COLO668 (cell line): ENCODE results near the gene PGD.
"Not testable (repeated sequence)": the region's sequence is repeated elsewhere in the genome, so short reads cannot be mapped to it uniquely, and the experiment has no call there.

Experiments used
- DNase-seq: peaks from one replicate; lab custom pipeline; 2025; ENCODE audit not compliant: unreplicated experiment; lab: John Stamatoyannopoulos, UW

Gene PGD

GRCh38 chr1:10398278-10398733 lies 558 bp upstream of the PGD start:
- DNase-seq = no peak

GRCh38 chr1:10399444-10399941 lies 629 bp downstream of the PGD start:
- DNase-seq = no peak

- no peak for DNase-seq
Observed at GRCh38 chr1:10400013-10400412, 1.1 kb downstream of the PGD start.

- no peak for DNase-seq
Observed at GRCh38 chr1:10401281-10401680, 2.4 kb downstream of the PGD start.

- DNase-seq = no peak
Observed at GRCh38 chr1:10402729-10403274, 3.9 kb downstream of the PGD start.

- no peak for DNase-seq
Observed at GRCh38 chr1:10407201-10407600, 8.3 kb downstream of the PGD start.

GRCh38 chr1:10415211-10415930 lies 16.5 kb downstream of the PGD start:
- DNase-seq = no peak

- DNase-seq = not testable (repeated sequence)
Observed at GRCh38 chr1:10415967-10416366, 17.1 kb downstream of the PGD start.

GRCh38 chr1:10418741-10419140 lies 19.9 kb downstream of the PGD start:
- DNase-seq = not testable (repeated sequence)

GRCh38 chr1:10419351-10419750 lies 20.5 kb downstream of the PGD start:
- no peak for DNase-seq

GRCh38 chr1:10421637-10422036 lies 22.8 kb downstream of the PGD start:
- no peak for DNase-seq

- DNase-seq = no peak
Observed at GRCh38 chr1:10424034-10424433, 25.2 kb downstream of the PGD start.

GRCh38 chr1:10424651-10425050 lies 25.8 kb downstream of the PGD start:
- DNase-seq = no peak

GRCh38 chr1:10425826-10426534 lies 27.1 kb downstream of the PGD start:
- not testable (repeated sequence) for DNase-seq

GRCh38 chr1:10426535-10426848 lies 27.6 kb downstream of the PGD start:
- DNase-seq = not testable (repeated sequence)

GRCh38 chr1:10428984-10429383 lies 30.1 kb downstream of the PGD start:
- no peak for DNase-seq

GRCh38 chr1:10429868-10430215 lies 31.0 kb downstream of the PGD start:
- peak; percentile 57 for DNase-seq

GRCh38 chr1:10430216-10431069 lies 31.6 kb downstream of the PGD start, which contains the start of gene CENPS:
CENPS (plus strand) TSS chr1:10430433; CDS start chr1:10430518, 85 bp downstream.
- DNase-seq = peak; percentile 98

GRCh38 chr1:10431070-10431730 lies 32.3 kb downstream of the PGD start:
- peak; percentile 65 for DNase-seq

- DNase-seq = no peak
Observed at GRCh38 chr1:10432910-10433700, 34.2 kb downstream of the PGD start.
